SK-N-SH treated with all-trans-retinoic acid at 6 μM for 48 hours (cell line): Measurements from ENCODE around the gene RPS16.

ENCODE experiments used
- ATAC-seq: fragments of 200-7000 bp; cut with Tn5 transposase; 3 replicates; pipeline ENCODE4 v1.9.1; 2020; ENCODE audit warnings: mild to moderate bottlenecking, moderate library complexity
- BACH2 ChIP-seq: fragments of 250-450 bp; sonication (Bioruptor Pico); IDR thresholded peaks from 2 replicates; pipeline ENCODE4 v1.9.0; 2021; ENCODE audit warnings: mild to moderate bottlenecking, borderline replicate concordance
- CSDC2 ChIP-seq: fragments of 250-450 bp; sonication (Bioruptor Pico); IDR thresholded peaks from 2 replicates; pipeline ENCODE4 v1.5.0; 2020; ENCODE audit warnings: mild to moderate bottlenecking, moderate library complexity
- ESRRG ChIP-seq: fragments of 250-450 bp; sonication (Bioruptor Pico); IDR thresholded peaks from 2 replicates; pipeline ENCODE4 v1.6.1; 2021; ENCODE audit warnings: mild to moderate bottlenecking
- GLIS3 ChIP-seq: fragments of 250-450 bp; sonication (Bioruptor Pico); IDR thresholded peaks from 2 replicates; pipeline ENCODE4 v1.5.0; 2020; ENCODE audit warnings: mild to moderate bottlenecking, moderate library complexity
- ISL1 ChIP-seq: fragments of 250-450 bp; sonication (Bioruptor Pico); IDR thresholded peaks from 2 replicates; pipeline ENCODE4 v2.1.2; 2022; ENCODE audit warnings: mild to moderate bottlenecking, moderate library complexity
- OSR1 ChIP-seq: fragments of 250-450 bp; sonication (Bioruptor Pico); IDR thresholded peaks from 2 replicates; pipeline ENCODE4 v1.8.0; 2022; ENCODE audit warnings: moderate library complexity, mild to moderate bottlenecking, inconsistent platforms
- PPARA ChIP-seq: fragments of 250-450 bp; sonication (Bioruptor Pico); IDR thresholded peaks from 2 replicates; pipeline ENCODE4 v1.5.0; 2020; ENCODE audit warnings: mild to moderate bottlenecking, borderline replicate concordance
- RARB ChIP-seq: fragments of 250-450 bp; sonication (Bioruptor Pico); IDR thresholded peaks from 2 replicates; pipeline ENCODE4 v1.8.0; 2021; ENCODE audit warnings: mild to moderate bottlenecking, moderate library complexity
- SNAI2 ChIP-seq: fragments of 250-450 bp; sonication (Bioruptor Pico); IDR thresholded peaks from 2 replicates; pipeline ENCODE4 v1.5.0; 2020; ENCODE audit warnings: mild to moderate bottlenecking, moderate library complexity
- TCF4 ChIP-seq: fragments of 250-450 bp; sonication (Bioruptor Pico); IDR thresholded peaks from 2 replicates; pipeline ENCODE4 v1.8.0; 2021; ENCODE audit warnings: mild to moderate bottlenecking, moderate library complexity, borderline replicate concordance
- TOX ChIP-seq: fragments of 250-450 bp; sonication (Bioruptor Pico); IDR thresholded peaks from 2 replicates; pipeline ENCODE4 v1.8.0; 2021; ENCODE audit warnings: mild to moderate bottlenecking, moderate library complexity, borderline replicate concordance
- ZC3H10 ChIP-seq: fragments of 250-450 bp; sonication (Bioruptor Pico); IDR thresholded peaks from 2 replicates; pipeline ENCODE4 v1.5.1; 2021; ENCODE audit warnings: mild to moderate bottlenecking, moderate library complexity
- ZFP3 ChIP-seq: fragments of 250-450 bp; sonication (Bioruptor Pico); IDR thresholded peaks from 2 replicates; pipeline ENCODE4 v1.5.0; 2020; ENCODE audit warnings: mild to moderate bottlenecking, moderate library complexity
- ZNF565 ChIP-seq: fragments of 450-650 bp; formaldehyde crosslinking; conservative IDR thresholded peaks from 2 replicates; pipeline ENCODE4 v1.5.0; 2020; ENCODE audit warnings: low read depth, mild to moderate bottlenecking, moderate library complexity
- ZNF70 ChIP-seq: fragments of 450-650 bp; formaldehyde crosslinking; IDR thresholded peaks from 2 replicates; pipeline ENCODE4 v1.5.0; 2020; ENCODE audit warnings: mild to moderate bottlenecking, moderate library complexity
- ZNF8 ChIP-seq: fragments of 450-650 bp; formaldehyde crosslinking; IDR thresholded peaks from 2 replicates; pipeline ENCODE4 v1.5.0; 2020; ENCODE audit warnings: mild to moderate bottlenecking, moderate library complexity
- TF ChIP-seq, protein P1 (sequence below): fragments of 250-450 bp; sonication (Bioruptor Pico); IDR thresholded peaks from 2 replicates; pipeline ENCODE4 v1.8.0; 2021; ENCODE audit warnings: low read depth, mild to moderate bottlenecking, moderate library complexity, borderline replicate concordance
- TF ChIP-seq, protein P2 (sequence below): fragments of 250-450 bp; sonication (Bioruptor Pico); IDR thresholded peaks from 2 replicates; pipeline ENCODE4 v1.8.0; 2020; ENCODE audit warnings: mild to moderate bottlenecking, moderate library complexity, borderline replicate concordance
- TF ChIP-seq, protein P3 (sequence below): fragments of 250-450 bp; sonication (Bioruptor Pico); IDR thresholded peaks from 2 replicates; pipeline ENCODE4 v1.5.1; 2020; ENCODE audit warnings: low read depth, mild to moderate bottlenecking, moderate library complexity

Gene RPS16

DNA sequence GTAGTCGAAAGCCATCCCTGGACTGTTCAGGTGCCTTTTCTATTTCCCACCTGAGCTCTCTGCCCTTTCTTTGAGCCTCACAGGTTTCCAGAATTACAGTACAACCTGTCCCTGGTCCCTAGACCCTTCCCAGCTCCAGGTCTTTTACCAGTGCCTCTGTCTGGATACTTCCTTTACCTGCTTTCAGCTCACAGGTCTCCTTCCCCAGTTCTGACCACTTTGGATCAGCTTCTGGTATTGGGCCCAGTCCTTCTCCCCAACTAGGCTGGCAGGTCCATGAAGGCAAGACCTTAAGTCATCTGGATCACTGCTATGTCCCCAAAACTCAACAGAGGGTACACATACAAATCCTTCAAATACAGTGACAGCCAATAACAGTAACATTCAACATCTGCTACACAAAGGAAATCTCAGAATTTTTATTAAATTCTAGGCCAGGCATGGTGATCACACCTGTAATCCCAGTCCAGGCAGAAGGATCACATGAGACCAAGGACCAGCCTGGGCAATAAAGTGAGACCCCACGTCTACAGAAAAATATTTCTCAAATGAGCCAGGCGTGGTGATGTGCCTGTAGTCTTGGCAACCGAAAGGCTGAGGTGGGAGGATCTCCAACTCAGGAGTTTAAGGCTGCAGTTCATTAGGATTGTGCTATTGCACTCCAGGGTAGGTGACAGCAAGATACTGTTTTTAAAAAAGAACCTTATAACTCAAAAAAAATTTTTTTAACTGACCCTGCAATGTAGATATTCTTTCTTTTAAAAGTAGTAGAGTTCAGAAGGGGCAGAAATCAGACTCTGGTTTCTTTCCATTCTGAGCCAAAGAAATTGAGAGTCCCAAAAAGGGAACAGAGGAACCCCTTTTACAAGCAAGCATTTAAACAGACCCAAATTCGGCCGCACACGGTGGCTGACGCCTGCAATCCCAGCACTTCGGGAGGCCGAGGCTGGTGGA lies 1.3 kb downstream of the RPS16 start:
- no peak for ATAC-seq
- no peak for TF ChIP-seq ZNF8
- TF ChIP-seq OSR1 (CRISPR knock-in tag), result no peak
- TF ChIP-seq TOX (CRISPR knock-in tag), result no peak
- TF ChIP-seq, protein P1, sequence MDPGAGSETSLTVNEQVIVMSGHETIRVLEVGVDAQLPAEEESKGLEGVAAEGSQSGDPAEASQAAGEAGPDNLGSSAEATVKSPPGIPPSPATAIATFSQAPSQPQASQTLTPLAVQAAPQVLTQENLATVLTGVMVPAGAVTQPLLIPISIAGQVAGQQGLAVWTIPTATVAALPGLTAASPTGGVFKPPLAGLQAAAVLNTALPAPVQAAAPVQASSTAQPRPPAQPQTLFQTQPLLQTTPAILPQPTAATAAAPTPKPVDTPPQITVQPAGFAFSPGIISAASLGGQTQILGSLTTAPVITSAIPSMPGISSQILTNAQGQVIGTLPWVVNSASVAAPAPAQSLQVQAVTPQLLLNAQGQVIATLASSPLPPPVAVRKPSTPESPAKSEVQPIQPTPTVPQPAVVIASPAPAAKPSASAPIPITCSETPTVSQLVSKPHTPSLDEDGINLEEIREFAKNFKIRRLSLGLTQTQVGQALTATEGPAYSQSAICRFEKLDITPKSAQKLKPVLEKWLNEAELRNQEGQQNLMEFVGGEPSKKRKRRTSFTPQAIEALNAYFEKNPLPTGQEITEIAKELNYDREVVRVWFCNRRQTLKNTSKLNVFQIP (CRISPR knock-in tag), result no peak
- TF ChIP-seq TCF4 (CRISPR knock-in tag), result no peak
- no peak for TF ChIP-seq CSDC2 (CRISPR knock-in tag)
- no peak for TF ChIP-seq SNAI2 (CRISPR knock-in tag)
- TF ChIP-seq BACH2, result no peak
- TF ChIP-seq, protein P2, sequence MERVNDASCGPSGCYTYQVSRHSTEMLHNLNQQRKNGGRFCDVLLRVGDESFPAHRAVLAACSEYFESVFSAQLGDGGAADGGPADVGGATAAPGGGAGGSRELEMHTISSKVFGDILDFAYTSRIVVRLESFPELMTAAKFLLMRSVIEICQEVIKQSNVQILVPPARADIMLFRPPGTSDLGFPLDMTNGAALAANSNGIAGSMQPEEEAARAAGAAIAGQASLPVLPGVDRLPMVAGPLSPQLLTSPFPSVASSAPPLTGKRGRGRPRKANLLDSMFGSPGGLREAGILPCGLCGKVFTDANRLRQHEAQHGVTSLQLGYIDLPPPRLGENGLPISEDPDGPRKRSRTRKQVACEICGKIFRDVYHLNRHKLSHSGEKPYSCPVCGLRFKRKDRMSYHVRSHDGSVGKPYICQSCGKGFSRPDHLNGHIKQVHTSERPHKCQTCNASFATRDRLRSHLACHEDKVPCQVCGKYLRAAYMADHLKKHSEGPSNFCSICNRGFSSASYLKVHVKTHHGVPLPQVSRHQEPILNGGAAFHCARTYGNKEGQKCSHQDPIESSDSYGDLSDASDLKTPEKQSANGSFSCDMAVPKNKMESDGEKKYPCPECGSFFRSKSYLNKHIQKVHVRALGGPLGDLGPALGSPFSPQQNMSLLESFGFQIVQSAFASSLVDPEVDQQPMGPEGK, result no peak
- TF ChIP-seq ZFP3 (CRISPR knock-in tag), result no peak
- no peak for TF ChIP-seq ZNF565 (CRISPR knock-in tag)
- TF ChIP-seq PPARA, result no peak
- TF ChIP-seq RARB (CRISPR knock-in tag), result no peak
- no peak for TF ChIP-seq GLIS3 (CRISPR knock-in tag)
- no peak for TF ChIP-seq ZC3H10 (CRISPR knock-in tag)
- TF ChIP-seq ISL1 (CRISPR knock-in tag), result no peak
- TF ChIP-seq, protein P3, sequence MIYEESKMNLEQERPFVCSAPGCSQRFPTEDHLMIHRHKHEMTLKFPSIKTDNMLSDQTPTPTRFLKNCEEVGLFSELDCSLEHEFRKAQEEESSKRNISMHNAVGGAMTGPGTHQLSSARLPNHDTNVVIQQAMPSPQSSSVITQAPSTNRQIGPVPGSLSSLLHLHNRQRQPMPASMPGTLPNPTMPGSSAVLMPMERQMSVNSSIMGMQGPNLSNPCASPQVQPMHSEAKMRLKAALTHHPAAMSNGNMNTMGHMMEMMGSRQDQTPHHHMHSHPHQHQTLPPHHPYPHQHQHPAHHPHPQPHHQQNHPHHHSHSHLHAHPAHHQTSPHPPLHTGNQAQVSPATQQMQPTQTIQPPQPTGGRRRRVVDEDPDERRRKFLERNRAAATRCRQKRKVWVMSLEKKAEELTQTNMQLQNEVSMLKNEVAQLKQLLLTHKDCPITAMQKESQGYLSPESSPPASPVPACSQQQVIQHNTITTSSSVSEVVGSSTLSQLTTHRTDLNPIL, result no peak

DNA sequence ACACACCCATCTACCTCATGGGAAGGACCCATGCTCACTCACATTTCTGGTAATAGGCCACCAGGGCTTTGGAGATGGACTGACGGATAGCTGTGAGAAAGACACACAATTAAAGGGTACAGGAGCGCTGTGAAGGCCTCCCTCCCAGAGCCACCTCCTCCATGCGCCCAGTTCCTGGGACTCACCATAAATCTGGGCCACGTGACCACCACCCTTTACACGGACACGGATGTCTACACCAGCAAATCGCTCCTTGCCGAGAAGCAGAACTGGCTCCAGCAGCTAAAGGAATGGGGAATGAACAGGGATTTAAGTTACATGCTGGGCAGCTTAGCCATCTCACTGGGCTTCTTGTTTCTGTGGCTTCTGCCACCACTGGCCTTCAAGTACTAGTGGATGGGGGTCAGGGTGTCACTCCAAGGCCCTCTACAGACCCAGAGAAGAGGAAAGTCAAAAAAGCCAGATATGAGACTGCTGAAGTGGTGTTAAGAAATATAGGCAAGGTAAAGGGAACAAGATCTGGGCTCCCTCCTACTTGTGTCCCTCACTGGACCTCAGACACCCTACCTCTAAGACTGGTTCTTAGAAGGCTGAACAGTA lies 2.2 kb downstream of the RPS16 start:
- ATAC-seq, result no peak
- TF ChIP-seq ZNF70 (CRISPR knock-in tag), result no peak
- TF ChIP-seq TOX (CRISPR knock-in tag), result no peak
- TF ChIP-seq, protein P2, result no peak
- no peak for TF ChIP-seq ZC3H10 (CRISPR knock-in tag)
- TF ChIP-seq CSDC2 (CRISPR knock-in tag), result no peak
- TF ChIP-seq, protein P1 (CRISPR knock-in tag), result no peak
- no peak for TF ChIP-seq GLIS3 (CRISPR knock-in tag)
- TF ChIP-seq, protein P3, result no peak
- no peak for TF ChIP-seq ESRRG
- no peak for TF ChIP-seq ZNF565 (CRISPR knock-in tag)
- no peak for TF ChIP-seq OSR1 (CRISPR knock-in tag)
- TF ChIP-seq BACH2, result no peak
- TF ChIP-seq TCF4 (CRISPR knock-in tag), result no peak
- TF ChIP-seq, all 23 proteins: peak for 0
